ENCODE measurements around the gene OR6A2.

OR6A2 gene

DNA sequence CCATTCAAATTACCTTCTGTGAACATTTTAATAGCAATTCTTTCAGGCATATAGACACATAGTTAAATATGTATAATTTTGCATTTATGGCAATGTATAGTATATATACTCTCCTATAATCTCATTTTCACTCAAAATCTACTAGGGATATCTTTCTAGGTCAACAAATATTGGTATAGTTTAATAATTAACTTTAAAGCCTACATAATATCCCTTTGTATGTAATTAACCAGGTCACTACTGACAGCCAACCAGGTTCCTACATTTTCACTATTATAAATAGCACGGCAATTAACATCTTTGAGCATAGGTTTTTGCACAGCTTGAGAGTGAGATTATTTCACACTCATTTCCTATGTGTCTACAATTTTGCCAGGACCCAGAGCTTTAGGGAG, 43.5 kb downstream of the OR6A2 start:
- Histone ChIP-seq H3K9ac (ENCODE audit: low read depth, low read length) (no peak overlapping the region), H3K4me3 (ENCODE audit: low read depth, low read length) (no peak overlapping the region), H3K4me1 (ENCODE audit: control insufficient read depth, insufficient read depth, low read length) (no peaks in the 10 kb centered on the region), H3K36me3 (ENCODE audit: control insufficient read depth, insufficient read depth, low read length) (no peaks in the 10 kb centered on the region), H3K27me3 (ENCODE audit: control insufficient read depth, insufficient read depth, low read length) (no peaks in the 10 kb centered on the region), H3K9me3 (ENCODE audit: control insufficient read depth, insufficient read depth, low read length) (no peaks in the 10 kb centered on the region), H3K27ac (ENCODE audit: low read depth, low read length) (no peak overlapping the region)

DNA sequence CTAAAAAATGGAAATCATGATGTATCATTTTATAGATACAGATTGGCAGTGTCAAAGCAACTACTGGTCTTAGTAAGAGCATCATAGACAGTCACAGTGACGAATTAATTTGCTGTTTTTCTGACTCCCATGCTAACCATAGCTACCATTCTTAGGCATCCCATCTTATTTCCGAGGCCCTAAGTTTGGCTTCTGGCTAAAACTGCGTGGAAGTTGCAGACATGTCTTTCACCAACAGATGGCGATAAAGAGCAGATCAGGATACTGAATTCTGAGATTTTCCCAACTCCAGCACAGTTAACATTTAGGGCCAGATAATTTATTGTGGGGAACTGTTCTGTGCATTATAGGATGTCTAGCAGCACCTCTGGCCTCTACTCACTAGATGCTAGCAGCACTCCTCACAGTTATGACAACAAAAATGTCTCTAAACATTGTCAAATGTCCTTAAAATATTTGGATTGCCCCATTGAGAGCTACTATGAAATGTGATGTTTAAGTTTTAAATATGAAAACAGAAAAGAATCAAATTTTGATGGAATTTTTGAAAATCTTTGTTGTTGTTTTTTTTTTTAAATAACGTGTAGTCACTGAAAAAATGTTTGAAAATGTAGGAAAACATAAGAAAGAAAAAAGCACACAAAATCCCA, 44.1 kb downstream of the OR6A2 start:
- H3K4me3 ChIP-seq (ENCODE audit: low read depth, low read length): no peak overlapping the region
- H3K9ac ChIP-seq (ENCODE audit: low read depth, low read length): no peak overlapping the region
- H3K27me3 ChIP-seq (ENCODE audit: control insufficient read depth, insufficient read depth, low read length): no peaks in the 10 kb centered on the region
- H3K36me3 ChIP-seq (ENCODE audit: control insufficient read depth, insufficient read depth, low read length): no peaks in the 10 kb centered on the region
- no peaks in the 10 kb centered on the region for H3K9me3 ChIP-seq (ENCODE audit: control insufficient read depth, insufficient read depth, low read length)
- H3K4me1 ChIP-seq (ENCODE audit: control insufficient read depth, insufficient read depth, low read length): no peaks in the 10 kb centered on the region
- H3K27ac ChIP-seq (ENCODE audit: low read depth, low read length): no peak overlapping the region

DNA sequence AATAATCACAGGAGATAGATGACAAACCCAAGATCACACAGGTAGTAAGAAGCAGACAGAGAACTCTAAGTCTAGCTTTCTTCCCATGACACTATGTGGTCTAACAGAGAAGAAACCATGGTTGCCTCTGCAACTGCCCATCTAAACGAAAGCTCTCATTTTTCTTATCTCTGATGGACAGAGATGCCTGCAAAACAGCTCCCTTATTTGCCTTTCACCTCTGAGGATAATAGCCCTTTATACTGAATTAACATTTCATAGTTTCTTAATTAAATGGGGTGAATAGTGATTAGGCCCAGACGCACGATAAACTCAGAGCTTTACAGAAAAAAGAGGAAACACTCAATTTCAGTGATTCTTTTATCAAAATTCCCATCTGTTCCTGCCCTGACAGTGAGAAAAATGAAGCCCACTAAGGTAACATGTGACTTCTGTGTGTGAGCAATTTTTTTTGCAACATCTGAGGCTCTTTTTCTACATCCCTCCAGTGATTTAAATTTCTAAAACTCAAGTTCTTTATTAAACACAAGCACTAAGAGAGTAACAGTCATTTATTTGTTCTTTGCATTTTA, 52.3 kb downstream of the OR6A2 start:
- no peaks in the 10 kb centered on the region for H3K9me3 ChIP-seq (ENCODE audit: control insufficient read depth, insufficient read depth, low read length)
- H3K4me3 ChIP-seq (ENCODE audit: low read depth, low read length): no peak overlapping the region
- H3K9ac ChIP-seq (ENCODE audit: low read depth, low read length): no peak overlapping the region
- no peaks in the 10 kb centered on the region for H3K27me3 ChIP-seq (ENCODE audit: control insufficient read depth, insufficient read depth, low read length)
- no peaks in the 10 kb centered on the region for H3K36me3 ChIP-seq (ENCODE audit: control insufficient read depth, insufficient read depth, low read length)
- no peak overlapping the region for H3K27ac ChIP-seq (ENCODE audit: low read depth, low read length)
- no peaks in the 10 kb centered on the region for H3K4me1 ChIP-seq (ENCODE audit: control insufficient read depth, insufficient read depth, low read length)

DNA sequence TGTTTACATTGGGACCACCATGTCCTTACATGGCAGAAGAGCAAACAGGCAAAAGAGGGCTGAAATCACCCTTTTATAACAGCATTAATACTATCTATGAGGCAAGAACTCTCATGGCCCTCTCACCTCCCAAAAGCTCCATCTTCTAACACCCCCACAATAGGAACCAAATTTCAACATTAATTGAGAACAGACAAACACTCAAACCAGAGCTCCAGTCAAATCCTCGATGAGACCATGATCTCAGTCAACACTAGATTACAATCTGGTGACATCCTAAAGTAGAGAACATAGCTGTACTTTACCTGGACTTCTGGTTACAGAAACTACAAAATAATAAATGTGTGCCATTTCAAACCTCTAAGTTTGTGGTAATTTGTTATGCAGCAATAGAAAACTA, 52.9 kb downstream of the OR6A2 start:
- Histone ChIP-seq H3K27ac (ENCODE audit: low read depth, low read length) (no peak overlapping the region), H3K36me3 (ENCODE audit: control insufficient read depth, insufficient read depth, low read length) (no peaks in the 10 kb centered on the region), H3K4me3 (ENCODE audit: low read depth, low read length) (no peak overlapping the region), H3K9ac (ENCODE audit: low read depth, low read length) (no peak overlapping the region), H3K4me1 (ENCODE audit: control insufficient read depth, insufficient read depth, low read length) (no peaks in the 10 kb centered on the region), H3K27me3 (ENCODE audit: control insufficient read depth, insufficient read depth, low read length) (no peaks in the 10 kb centered on the region), H3K9me3 (ENCODE audit: control insufficient read depth, insufficient read depth, low read length) (no peaks in the 10 kb centered on the region)

DNA sequence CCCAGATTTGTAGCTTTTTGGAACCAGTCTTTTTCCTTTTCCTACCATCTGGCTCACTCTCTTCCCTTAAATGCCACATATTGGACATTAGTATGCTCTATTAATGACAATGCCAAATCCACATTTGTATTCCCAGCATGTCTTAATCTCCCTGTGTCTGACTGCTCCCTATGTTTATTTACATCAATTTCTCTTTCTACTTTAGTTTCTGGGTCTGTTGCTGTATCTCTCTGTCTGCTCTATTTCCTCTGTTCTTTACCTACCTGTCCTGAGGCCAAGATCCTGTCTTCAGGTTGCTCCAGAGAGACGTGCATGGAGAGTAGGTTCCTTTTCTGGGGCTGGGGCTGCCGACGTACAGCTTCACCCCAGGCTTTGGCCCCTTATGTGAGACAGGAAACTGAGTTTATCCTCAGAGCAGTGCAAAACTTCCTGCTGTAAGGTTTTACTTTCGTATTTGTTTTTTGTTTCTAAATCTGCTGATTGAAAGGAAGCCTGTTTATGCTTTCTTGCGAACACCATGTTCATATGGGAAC, 53.3 kb downstream of the OR6A2 start:
- H3K36me3 ChIP-seq (ENCODE audit: control insufficient read depth, insufficient read depth, low read length): no peaks in the 10 kb centered on the region
- no peaks in the 10 kb centered on the region for H3K4me1 ChIP-seq (ENCODE audit: control insufficient read depth, insufficient read depth, low read length)
- H3K27me3 ChIP-seq (ENCODE audit: control insufficient read depth, insufficient read depth, low read length): no peaks in the 10 kb centered on the region
- H3K9me3 ChIP-seq (ENCODE audit: control insufficient read depth, insufficient read depth, low read length): no peaks in the 10 kb centered on the region
- no peak overlapping the region for H3K9ac ChIP-seq (ENCODE audit: low read depth, low read length)
- H3K27ac ChIP-seq (ENCODE audit: low read depth, low read length): no peak overlapping the region
- H3K4me3 ChIP-seq (ENCODE audit: low read depth, low read length): no peak overlapping the region

DNA sequence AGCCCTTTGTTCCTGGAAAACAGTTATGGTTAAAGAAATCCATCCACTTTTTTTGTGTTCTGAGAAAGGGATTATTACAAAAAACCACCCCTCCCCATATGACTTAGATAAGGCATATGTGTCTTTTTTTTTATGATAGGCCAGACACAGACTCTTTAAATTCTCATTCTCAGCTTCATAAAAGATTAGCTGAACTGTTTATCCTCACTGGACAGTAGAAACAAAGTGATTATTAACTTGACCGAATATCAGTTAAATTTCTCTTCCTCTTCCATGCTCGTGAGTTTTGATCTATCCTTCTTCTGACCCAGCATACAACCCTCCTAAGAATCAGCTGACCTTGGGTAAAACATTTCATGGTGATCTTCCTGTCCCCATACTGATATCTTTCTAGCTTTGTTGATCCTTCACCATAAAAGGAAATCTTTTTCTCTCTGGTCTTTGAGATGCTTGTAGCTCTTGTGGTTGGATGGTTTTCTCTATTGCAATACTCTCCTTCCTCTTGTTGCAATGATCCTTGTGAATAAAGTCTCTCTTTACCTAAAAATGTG, 53.9 kb downstream of the OR6A2 start:
- Histone ChIP-seq H3K36me3 (ENCODE audit: control insufficient read depth, insufficient read depth, low read length) (no peaks in the 10 kb centered on the region), H3K9me3 (ENCODE audit: control insufficient read depth, insufficient read depth, low read length) (no peaks in the 10 kb centered on the region), H3K9ac (ENCODE audit: low read depth, low read length) (no peak overlapping the region), H3K27me3 (ENCODE audit: control insufficient read depth, insufficient read depth, low read length) (no peaks in the 10 kb centered on the region), H3K4me3 (ENCODE audit: low read depth, low read length) (no peak overlapping the region), H3K27ac (ENCODE audit: low read depth, low read length) (no peak overlapping the region), H3K4me1 (ENCODE audit: control insufficient read depth, insufficient read depth, low read length) (no peaks in the 10 kb centered on the region)

DNA sequence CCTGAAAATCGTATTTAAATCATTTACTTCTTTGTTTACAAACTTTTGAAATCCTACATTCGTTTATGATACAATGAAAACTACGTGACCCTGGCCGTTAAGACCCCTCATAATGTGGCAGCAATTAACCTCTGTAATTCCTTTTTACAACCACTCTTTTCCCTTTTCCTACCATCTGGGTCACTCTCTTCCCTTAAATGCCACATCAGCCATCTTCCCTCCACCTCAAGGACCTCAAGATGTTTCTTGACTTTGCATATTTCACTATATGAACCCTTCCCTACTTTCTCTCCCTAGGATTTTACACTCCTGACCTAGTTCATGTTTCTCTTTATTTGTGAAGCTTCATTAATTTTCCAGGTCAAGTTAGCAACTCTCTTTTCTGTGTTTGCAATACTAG, 54.5 kb downstream of the OR6A2 start:
- Histone ChIP-seq H3K4me3 (ENCODE audit: low read depth, low read length) (no peak overlapping the region), H3K27me3 (ENCODE audit: control insufficient read depth, insufficient read depth, low read length) (no peaks in the 10 kb centered on the region), H3K4me1 (ENCODE audit: control insufficient read depth, insufficient read depth, low read length) (no peaks in the 10 kb centered on the region), H3K9ac (ENCODE audit: low read depth, low read length) (no peak overlapping the region), H3K9me3 (ENCODE audit: control insufficient read depth, insufficient read depth, low read length) (no peaks in the 10 kb centered on the region), H3K27ac (ENCODE audit: low read depth, low read length) (no peak overlapping the region), H3K36me3 (ENCODE audit: control insufficient read depth, insufficient read depth, low read length) (no peaks in the 10 kb centered on the region)

DNA sequence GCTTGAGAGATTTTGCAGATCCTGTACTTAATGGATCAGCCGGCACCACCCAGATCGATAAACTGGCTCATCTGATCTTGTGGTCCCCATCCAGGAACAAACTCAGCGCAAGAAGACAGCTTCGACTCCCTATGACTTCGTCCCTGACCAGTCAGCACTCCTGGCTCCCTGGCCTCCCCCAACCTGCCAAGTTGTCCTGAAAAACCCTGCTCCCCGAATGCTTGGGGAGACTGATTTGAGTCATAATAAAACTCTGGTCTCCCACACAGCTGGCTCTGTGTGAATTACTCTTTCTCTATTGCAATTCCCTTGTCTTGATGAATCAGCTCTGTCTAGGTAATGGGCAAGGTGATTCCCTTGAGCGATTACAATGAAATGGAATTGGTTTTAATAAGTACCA, 57.2 kb downstream of the OR6A2 start:
- H3K27me3 ChIP-seq (ENCODE audit: control insufficient read depth, insufficient read depth, low read length): no peaks in the 10 kb centered on the region
- no peaks in the 10 kb centered on the region for H3K9me3 ChIP-seq (ENCODE audit: control insufficient read depth, insufficient read depth, low read length)
- H3K4me1 ChIP-seq (ENCODE audit: control insufficient read depth, insufficient read depth, low read length): no peaks in the 10 kb centered on the region
- H3K27ac ChIP-seq (ENCODE audit: low read depth, low read length): no peak overlapping the region
- H3K4me3 ChIP-seq (ENCODE audit: low read depth, low read length): no peak overlapping the region
- H3K9ac ChIP-seq (ENCODE audit: low read depth, low read length): no peak overlapping the region
- no peaks in the 10 kb centered on the region for H3K36me3 ChIP-seq (ENCODE audit: control insufficient read depth, insufficient read depth, low read length)

Data from HUES48 (cell line).